Endothelial cell (in vitro differentiated cells): ENCODE results near the gene CLIP1. TPM values are rescaled to one million over a fixed set of nuclear protein-coding genes. Genes with fewer than 3 reads are reported as not detected.

Experiments used
- DNase-seq: peaks from one replicate; pipeline ENCODE4 v3.0.0; 2021; ENCODE audit warnings: low spot score
- H3K27ac Mint-ChIP-seq: one replicate; pipeline ENCODE4 v1.8.0; 2021; ENCODE audit warnings: mixed read lengths, inconsistent platforms; ENCODE audit not compliant: unreplicated experiment
- H3K27me3 Mint-ChIP-seq: one replicate; pipeline ENCODE4 v1.8.0; 2021; ENCODE audit warnings: mild to moderate bottlenecking, moderate library complexity, mixed read lengths, inconsistent platforms; ENCODE audit not compliant: unreplicated experiment
- H3K36me3 Mint-ChIP-seq: one replicate; pipeline ENCODE4 v1.8.0; 2021; ENCODE audit warnings: mild to moderate bottlenecking, low read depth, mixed read lengths, inconsistent platforms; ENCODE audit not compliant: unreplicated experiment
- H3K4me1 Mint-ChIP-seq: one replicate; pipeline ENCODE4 v1.8.0; 2021; ENCODE audit warnings: mild to moderate bottlenecking, mixed read lengths, inconsistent platforms; ENCODE audit not compliant: unreplicated experiment
- H3K4me3 Mint-ChIP-seq: one replicate; pipeline ENCODE4 v1.8.0; 2021; ENCODE audit warnings: mild to moderate bottlenecking, mixed read lengths, inconsistent platforms; ENCODE audit not compliant: unreplicated experiment
- H3K9me3 Mint-ChIP-seq: one replicate; pipeline ENCODE4 v1.8.0; 2021; ENCODE audit warnings: mixed read lengths, inconsistent platforms; ENCODE audit not compliant: unreplicated experiment
- total RNA-seq: library from RNA; stranded (reverse); fragmentation: NEBNext Ultra II Directional; extraction: Animal tissue kit (Norgen Biotek cat#: 25700); gene quantifications from one replicate; pipeline ENCODE4 v1.2.1, GENCODE V29; 2021; ENCODE audit not compliant: unreplicated experiment
- TF ChIP-seq, protein P1 (sequence below): fragments of 200-600 bp; sonication (generic); IDR thresholded peaks from one replicate; pipeline ENCODE4 v1.5.0; 2021; ENCODE audit warnings: antibody characterized with exemption; ENCODE audit not compliant: unreplicated experiment

CLIP1 gene
- total RNA-seq, 1 donor from 2014 or later = 57.7 TPM

DNA sequence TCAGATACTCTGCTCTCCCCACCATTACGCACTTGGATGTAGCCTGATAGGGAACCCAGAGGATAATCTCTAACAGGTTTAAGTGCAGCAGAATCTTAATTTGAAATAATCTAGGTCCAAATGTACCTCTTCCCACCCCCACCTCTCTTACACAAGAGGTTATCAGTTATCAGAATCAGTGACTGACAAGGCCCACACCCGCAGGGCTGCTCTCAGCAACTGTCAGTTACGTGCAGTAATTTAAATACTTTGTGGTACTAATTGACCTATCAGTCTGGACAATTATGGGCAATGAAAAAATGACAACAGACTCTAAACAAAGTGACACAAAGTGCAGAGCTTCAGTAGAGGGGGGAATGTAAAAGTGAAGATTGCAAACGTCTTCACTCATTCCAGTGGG is 74.0 kb downstream of the CLIP1 start:
- Mint-ChIP-seq H3K4me1 (peaks cover 19% of the 10 kb centered on the region), H3K4me3 (no peak overlapping the region), H3K9me3 (no peaks in the 10 kb centered on the region), H3K27ac (no peak overlapping the region), H3K27me3 (no peaks in the 10 kb centered on the region), H3K36me3 (peaks cover 25% of the 10 kb centered on the region)
- DNase-seq = no peak
- TF ChIP-seq, protein P1, sequence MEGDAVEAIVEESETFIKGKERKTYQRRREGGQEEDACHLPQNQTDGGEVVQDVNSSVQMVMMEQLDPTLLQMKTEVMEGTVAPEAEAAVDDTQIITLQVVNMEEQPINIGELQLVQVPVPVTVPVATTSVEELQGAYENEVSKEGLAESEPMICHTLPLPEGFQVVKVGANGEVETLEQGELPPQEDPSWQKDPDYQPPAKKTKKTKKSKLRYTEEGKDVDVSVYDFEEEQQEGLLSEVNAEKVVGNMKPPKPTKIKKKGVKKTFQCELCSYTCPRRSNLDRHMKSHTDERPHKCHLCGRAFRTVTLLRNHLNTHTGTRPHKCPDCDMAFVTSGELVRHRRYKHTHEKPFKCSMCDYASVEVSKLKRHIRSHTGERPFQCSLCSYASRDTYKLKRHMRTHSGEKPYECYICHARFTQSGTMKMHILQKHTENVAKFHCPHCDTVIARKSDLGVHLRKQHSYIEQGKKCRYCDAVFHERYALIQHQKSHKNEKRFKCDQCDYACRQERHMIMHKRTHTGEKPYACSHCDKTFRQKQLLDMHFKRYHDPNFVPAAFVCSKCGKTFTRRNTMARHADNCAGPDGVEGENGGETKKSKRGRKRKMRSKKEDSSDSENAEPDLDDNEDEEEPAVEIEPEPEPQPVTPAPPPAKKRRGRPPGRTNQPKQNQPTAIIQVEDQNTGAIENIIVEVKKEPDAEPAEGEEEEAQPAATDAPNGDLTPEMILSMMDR = no peak

DNA sequence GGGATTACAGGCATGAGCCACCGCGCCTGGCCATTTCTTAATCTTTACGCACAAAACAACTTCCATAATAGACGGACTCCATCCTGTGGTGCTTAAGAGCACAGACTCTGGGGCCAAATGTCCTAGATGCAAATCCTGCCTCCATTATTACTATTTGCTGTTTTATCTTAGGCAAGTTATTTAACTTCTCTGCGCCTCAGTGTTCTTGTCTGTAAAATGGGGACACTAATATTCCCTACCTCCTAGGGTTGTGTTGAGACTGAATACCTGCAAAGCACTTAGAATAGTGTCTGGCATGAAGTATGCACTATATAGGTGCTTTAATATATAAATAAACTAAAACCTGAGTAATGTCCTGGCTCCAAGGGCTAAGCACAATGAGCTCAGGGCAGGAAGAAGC is 76.4 kb downstream of the CLIP1 start:
- Mint-ChIP-seq H3K36me3 (peaks cover 23% of the 10 kb centered on the region), H3K9me3 (no peaks in the 10 kb centered on the region), H3K27me3 (no peaks in the 10 kb centered on the region), H3K4me1 (peaks cover 19% of the 10 kb centered on the region), H3K27ac (no peak overlapping the region), H3K4me3 (no peak overlapping the region)
- TF ChIP-seq, protein P1 = no peak
- DNase-seq = no peak

DNA sequence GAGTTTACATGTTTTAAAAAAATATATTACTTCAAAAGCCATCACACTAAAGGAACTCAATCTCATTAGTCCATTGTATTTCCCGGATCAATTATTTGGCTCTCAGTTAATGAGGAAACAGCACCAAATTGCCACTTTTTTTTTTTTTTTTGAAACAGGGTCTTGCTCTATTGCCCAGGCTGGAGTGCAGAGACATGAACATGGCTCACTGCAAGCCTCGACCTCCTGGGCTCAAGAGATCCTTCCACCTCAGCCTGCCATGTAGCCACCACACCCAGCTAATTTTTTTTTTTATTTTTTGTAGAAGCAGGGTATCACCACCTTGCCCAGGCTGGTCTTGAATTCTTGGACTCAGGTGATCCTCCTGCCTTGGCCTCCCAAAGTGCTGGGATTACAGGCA is 77.4 kb downstream of the CLIP1 start:
- TF ChIP-seq, protein P1 = no peak
- H3K4me3 Mint-ChIP-seq = no peak overlapping the region
- no peak overlapping the region for H3K27ac Mint-ChIP-seq
- peaks cover 15% of the 10 kb centered on the region for H3K36me3 Mint-ChIP-seq
- no peaks in the 10 kb centered on the region for H3K9me3 Mint-ChIP-seq
- H3K4me1 Mint-ChIP-seq = peaks cover 17% of the 10 kb centered on the region
- DNase-seq = no peak
- no peaks in the 10 kb centered on the region for H3K27me3 Mint-ChIP-seq

DNA sequence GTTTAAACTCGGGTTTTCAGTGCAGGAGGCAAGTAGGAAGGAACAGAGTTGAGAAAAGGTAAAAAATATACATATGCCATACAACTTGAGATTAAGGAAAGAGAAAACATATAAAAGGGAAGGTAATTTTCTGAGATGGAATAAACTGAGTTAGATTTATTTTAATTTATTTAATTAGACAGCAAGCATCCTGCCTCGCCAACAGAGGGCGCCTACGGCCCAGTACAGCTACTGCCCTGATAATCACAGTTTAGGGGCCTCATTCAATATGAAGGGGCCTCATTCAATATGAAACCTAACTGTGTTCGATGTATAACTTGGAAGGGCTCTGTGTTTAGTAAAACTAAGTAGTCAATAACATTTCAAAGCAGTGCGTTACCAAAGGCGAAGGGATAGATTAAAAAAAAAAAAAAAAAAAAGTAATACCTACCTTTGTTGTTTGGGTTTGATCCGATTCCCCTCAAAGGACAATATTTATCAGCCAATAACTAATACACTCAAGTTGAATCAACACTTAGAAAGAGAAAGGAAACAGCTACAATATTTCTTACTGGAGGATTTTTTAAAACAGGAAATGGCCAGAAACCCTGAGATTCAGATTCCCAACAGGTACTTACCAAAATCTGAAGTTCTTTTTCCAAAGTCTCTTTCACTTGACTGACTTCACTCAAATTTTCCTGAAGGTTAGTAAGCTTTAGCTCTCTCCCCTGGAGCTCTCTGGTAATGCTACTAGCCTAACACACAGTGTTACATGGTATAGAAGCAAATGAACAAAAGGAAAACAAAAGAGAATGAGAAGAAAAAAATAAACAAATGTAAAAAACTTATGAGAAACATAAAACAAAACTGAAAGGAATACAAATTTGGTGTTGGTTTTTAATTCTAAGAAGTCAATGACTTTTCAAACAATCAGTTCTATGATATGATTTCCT is 86.2 kb downstream of the CLIP1 start:
- peaks cover 9% of the 10 kb centered on the region for H3K4me1 Mint-ChIP-seq
- TF ChIP-seq, protein P1 = peak; percentile 75
- peaks cover 19% of the 10 kb centered on the region for H3K36me3 Mint-ChIP-seq
- H3K4me3 Mint-ChIP-seq = no peak overlapping the region
- peak overlapping the region; percentile 94 for H3K27ac Mint-ChIP-seq
- DNase-seq = peak; percentile 54
- H3K9me3 Mint-ChIP-seq = no peaks in the 10 kb centered on the region
- H3K27me3 Mint-ChIP-seq = no peaks in the 10 kb centered on the region
